Esophagus squamous epithelium (tissue), 5 donors: ENCODE data around the gene ERF. TPM values are rescaled to one million over a fixed set of nuclear protein-coding genes. Genes with fewer than 3 reads are reported as not detected.

Source experiments
- DNase-seq: peaks from one replicate; lab custom pipeline; 2025; lab: John Stamatoyannopoulos, UW
- H3K27ac ChIP-seq, 4 donors: fragments of 200-600 bp; sonication (generic); one replicate each; pipeline ENCODE4 v1.5.1; 2016 to 2019; ENCODE audit warnings: mild to moderate bottlenecking in 1 of 4
- H3K27me3 ChIP-seq, 4 donors: fragments of 200-600 bp; sonication (generic); 1 replicate in 3 of 4; 2 replicates in 1 of 4; pipeline versions ENCODE4 v1.5.1 to v1.6.0; 2017 to 2021; ENCODE audit warnings: antibody characterized with exemption in 1 of 4
- H3K36me3 ChIP-seq, 3 donors: fragments of 200-600 bp; sonication (generic); one replicate each; pipeline ENCODE4 v1.5.1; 2016 to 2019
- H3K4me1 ChIP-seq, 3 donors: fragments of 200-600 bp; sonication (generic); one replicate each; pipeline ENCODE4 v1.5.1; 2017 to 2019
- H3K4me3 ChIP-seq, 4 donors: fragments of 200-600 bp; sonication (generic); 1 replicate in 3 of 4; 2 replicates in 1 of 4; pipeline ENCODE4 v1.5.1; 2016 to 2019; ENCODE audit warnings: mild to moderate bottlenecking in 2 of 4, moderate library complexity in 1 of 4
- H3K9me3 ChIP-seq, 3 donors: fragments of 200-600 bp; sonication (generic); one replicate each; pipeline ENCODE4 v1.5.1; 2016 to 2019
- CTCF ChIP-seq, 6 experiments: fragments of 450-650 bp in 4 of 6; fragments of 200-600 bp in 2 of 6; sonication (generic) in 2 of 6; IDR thresholded peaks; one replicate each; pipeline ENCODE4 v1.5.1; 2016 to 2019; ENCODE audit warnings: antibody characterized with exemption in 6 of 6, mild to moderate bottlenecking in 4 of 6, moderate library complexity in 4 of 6
- POLR2A ChIP-seq, 4 donors: fragments of 450-650 bp; IDR thresholded peaks; one replicate each; pipeline ENCODE4 v1.6.1; 2017; ENCODE audit warnings: antibody characterized with exemption in 4 of 4, mild to moderate bottlenecking in 4 of 4, moderate library complexity in 3 of 4
- WGBS, 2 donors: methylation state at CpG; one replicate each; pipeline ENCODE4 v1.1.5; 2018; 5-methylcytosine and 5-hydroxymethylcytosine counted together
- intact Hi-C: fragments of 100-400 bp; cut with DNase I; formaldehyde crosslinking; loops from one replicate; pipeline ENCODE4 v1.15.0; 2022
- total RNA-seq, 4 donors: library from RNA; depleted of rRNA; stranded (reverse); fragments of >200 nt; gene quantifications; one replicate each; pipeline ENCODE4 v1.1.0, GENCODE V29; 2016
- donor health status: DM: yes; HTN: yes; CAD: no.

The ERF gene
- total RNA-seq, 4 donors from 2014 or later: 13.3 to 32.5 (median 21.0) TPM

DNA sequence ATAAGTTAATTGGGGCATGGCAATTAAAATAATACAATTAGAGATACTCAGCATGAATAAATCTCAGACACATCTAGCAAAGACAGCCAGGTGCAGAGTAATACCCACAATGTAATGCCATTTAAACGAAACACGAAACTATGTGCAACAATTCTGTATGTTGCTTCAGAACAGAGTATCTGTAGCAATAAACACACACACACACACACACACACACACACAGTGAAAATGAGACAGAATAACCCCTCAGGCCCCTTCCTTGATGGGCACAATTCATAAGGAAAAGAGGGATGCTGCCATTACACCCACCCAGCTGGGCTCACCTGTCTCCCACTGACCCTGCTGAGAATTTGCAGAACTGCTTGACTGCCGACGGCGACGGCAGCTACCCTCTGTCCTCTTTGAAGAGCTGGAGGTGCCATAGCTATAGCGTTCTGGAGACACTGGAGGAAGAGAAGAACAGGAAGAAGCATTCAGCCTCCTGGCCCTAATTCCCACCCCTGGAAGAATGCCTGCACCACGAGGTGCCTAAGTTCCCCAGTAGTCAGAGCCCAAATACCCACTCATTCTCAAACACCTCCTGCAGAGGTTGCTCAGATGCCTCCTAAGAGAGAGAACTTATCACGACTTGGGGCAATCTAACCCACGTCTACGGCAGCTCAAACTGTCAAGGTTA lies 40.0 kb downstream of the ERF start:
- intact Hi-C loops: no loop called here
- Histone ChIP-seq H3K36me3 (peaks cover 0 to 55% (median 8%) of the 10 kb centered on the region in 3 donors), H3K4me3 (no peak overlapping the region), H3K4me1 (peaks cover 17 to 52% (median 32%) of the 10 kb centered on the region in 3 donors), H3K9me3 (no peaks in the 10 kb centered on the region), H3K27me3 (no peaks in the 10 kb centered on the region), H3K27ac (no peak overlapping the region)
- TF ChIP-seq CTCF (IDR thresholded peaks at IDR 0.05): no peak
- TF ChIP-seq POLR2A (IDR thresholded peaks at IDR 0.05): no peak
- no peak for DNase-seq
- WGBS, 2 donors: 76 to 86% methylated on average over 10 to 11 of the region's 11 CpGs

DNA sequence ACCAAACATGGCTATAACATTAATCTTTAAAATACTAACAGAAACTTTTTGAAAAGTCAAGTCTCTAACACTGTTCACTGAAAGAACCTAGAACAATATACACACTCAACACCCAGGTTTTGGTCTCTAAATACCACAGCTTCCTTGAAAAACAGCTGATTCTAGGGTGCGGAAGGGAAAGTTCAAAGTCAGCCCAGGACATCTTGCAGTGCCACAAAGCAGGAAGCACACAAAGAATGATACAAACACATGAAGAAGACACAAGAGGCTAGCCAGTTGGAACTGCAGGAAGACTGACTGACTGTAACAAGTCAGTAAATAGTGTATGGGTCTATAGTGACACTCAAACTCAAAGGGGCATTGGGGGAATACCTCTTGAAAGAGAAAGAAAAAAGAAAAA lies 42.0 kb downstream of the ERF start:
- Histone ChIP-seq H3K4me3 (no peak overlapping the region), H3K27ac (no peak overlapping the region), H3K4me1 (peaks cover 4 to 41% (median 22%) of the 10 kb centered on the region in 3 donors), H3K9me3 (no peaks in the 10 kb centered on the region), H3K27me3 (no peaks in the 10 kb centered on the region), H3K36me3 (peaks cover 18 to 75% (median 26%) of the 10 kb centered on the region in 3 donors)
- intact Hi-C loops: no loop called here
- WGBS, 2 donors: 75 to 76% methylated on average over 1 of the region's 1 CpG
- TF ChIP-seq CTCF (IDR thresholded peaks at IDR 0.05): no peak
- no peak for TF ChIP-seq POLR2A (IDR thresholded peaks at IDR 0.05)
- no peak for DNase-seq

DNA sequence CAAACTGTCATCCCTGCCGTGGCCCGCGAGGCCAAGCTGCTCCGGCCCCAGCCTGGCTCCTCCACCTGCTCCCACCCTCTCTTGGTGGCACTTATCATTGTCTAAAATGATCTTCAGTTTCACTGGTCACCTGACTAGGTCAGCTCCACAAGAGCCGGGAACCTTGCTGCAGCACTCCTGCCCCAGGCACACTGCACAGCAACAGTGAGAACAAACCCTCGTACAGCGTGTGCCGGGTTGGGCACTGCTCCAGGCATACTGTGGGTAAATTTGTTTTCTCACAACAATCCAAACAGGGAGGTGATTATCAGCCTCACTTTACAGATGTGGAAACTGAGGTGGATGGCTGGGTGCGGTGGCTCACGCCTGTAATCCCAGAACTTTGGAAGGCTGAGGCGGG lies 46.3 kb downstream of the ERF start:
- peaks cover 11 to 42% (median 23%) of the 10 kb centered on the region in 3 donors for H3K4me1 ChIP-seq
- intact Hi-C loops: no loop called here
- H3K9me3 ChIP-seq: no peaks in the 10 kb centered on the region
- no peak for TF ChIP-seq POLR2A (IDR thresholded peaks at IDR 0.05)
- TF ChIP-seq CTCF (IDR thresholded peaks at IDR 0.05): no peak
- peaks cover 20 to 99% (median 26%) of the 10 kb centered on the region in 3 donors for H3K36me3 ChIP-seq
- 83 to 95% methylated on average over 7 to 8 of the region's 11 CpGs for WGBS, 2 donors
- peak overlapping the region in 1 of 4 donors; percentile 52 for H3K27ac ChIP-seq
- H3K4me3 ChIP-seq: no peak overlapping the region
- H3K27me3 ChIP-seq: no peaks in the 10 kb centered on the region
- no peak for DNase-seq

DNA sequence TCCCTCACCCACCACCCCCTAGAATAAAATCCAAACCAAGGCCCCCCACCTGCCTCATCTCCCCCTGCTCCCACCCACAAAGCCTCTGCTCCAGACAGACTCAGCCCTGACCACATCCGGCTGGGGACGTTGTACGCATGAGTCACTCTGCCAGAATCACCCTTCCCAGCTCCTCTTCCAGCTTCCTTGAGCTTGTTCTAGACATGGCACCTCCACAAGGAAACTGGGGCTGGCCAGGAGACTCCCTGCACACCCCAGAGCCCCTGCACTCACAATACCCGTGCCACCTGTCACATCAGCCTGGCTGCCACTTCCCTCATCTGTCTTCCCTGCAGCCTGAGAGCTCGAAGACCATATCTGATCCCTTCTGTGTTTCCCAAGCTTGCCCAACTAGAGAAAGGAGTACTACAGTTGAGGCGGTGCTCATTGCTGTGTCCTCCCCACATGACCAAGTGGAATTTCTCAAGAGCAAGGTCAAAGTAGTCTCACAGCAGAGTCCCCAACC lies 47.1 kb downstream of the ERF start:
- WGBS, 2 donors: 63 to 70% methylated on average over 2 to 6 of the region's 6 CpGs
- no peaks in the 10 kb centered on the region for H3K9me3 ChIP-seq
- peaks cover 26 to 99% (median 27%) of the 10 kb centered on the region in 3 donors for H3K36me3 ChIP-seq
- peak overlapping the region; percentile 52 to 82 (median 78) for H3K27ac ChIP-seq
- TF ChIP-seq CTCF (IDR thresholded peaks at IDR 0.05) (no peak), POLR2A (IDR thresholded peaks at IDR 0.05) (no peak)
- DNase-seq: no peak
- intact Hi-C loops: no loop called here
- no peaks in the 10 kb centered on the region for H3K27me3 ChIP-seq
- peaks cover 11 to 34% (median 23%) of the 10 kb centered on the region in 3 donors for H3K4me1 ChIP-seq
- H3K4me3 ChIP-seq: no peak overlapping the region
